Measurements from ENCODE around the gene MGRN1. TPM values are rescaled to one million over a fixed set of nuclear protein-coding genes. Genes with fewer than 3 reads are reported as not detected.

The MGRN1 gene
- total RNA-seq, 1 experiment from 2014 or later = 54.6 TPM

GRCh38 chr16:4637501-4638166 lies 13.0 kb downstream of the MGRN1 start:
- intact Hi-C loops (cut with micrococcal nuclease; ENCODE audit: unreplicated experiment) = no loop called here
- BruUV-seq (replicated peaks) = no TSS peak

DNA sequence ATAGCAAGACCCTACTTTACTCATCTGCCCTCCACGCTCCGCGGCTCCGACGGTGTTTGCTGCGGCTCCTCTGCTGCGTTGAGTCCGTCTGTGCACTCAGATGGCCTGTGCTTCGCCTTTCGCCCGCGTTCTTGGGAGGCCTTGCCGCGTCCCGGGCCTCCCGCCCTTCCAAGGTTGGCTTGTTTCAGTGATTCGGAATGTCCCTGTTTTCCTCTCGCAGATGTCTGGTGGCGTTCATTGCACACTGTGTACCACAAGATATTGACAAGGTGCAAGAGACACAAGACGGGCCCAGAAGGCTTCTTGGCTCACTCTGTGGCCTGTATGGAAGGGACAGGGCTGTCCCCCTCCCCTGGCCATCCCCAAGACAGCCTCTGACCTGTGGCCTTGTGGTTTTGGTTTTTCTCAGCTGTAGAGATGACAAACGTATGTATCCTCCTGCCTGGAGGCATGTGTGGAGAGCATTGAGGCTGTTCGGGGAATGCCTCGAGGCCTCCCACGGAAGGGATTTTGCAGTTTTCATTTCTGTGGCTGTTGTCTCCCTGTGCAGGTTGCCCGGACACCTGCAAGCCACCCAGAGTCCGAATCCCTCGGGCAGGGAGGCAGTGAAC lies 15.4 kb downstream of the MGRN1 start:
- Histone ChIP-seq H3K36me3 (ENCODE audit: insufficient read depth, low read length, poor library complexity, severe bottlenecking) (no peaks in the 10 kb centered on the region), H3K27ac (ENCODE audit: low read depth, low read length, poor library complexity, severe bottlenecking) (no peak overlapping the region), H3K9me3 (ENCODE audit: low read depth, low read length, poor library complexity, severe bottlenecking) (no peaks in the 10 kb centered on the region), H3K4me1 (ENCODE audit: insufficient read depth, low read length, poor library complexity, severe bottlenecking) (no peaks in the 10 kb centered on the region), H3K27me3 (replicated peaks; ENCODE audit: insufficient read depth, low read depth, low read length, poor library complexity) (no peaks in the 10 kb centered on the region), H3K4me3 (ENCODE audit: low read depth, low read length, poor library complexity, severe bottlenecking) (no peak overlapping the region)
- POLR2A ChIA-PET (ENCODE audit: low non-redundant PET) = no interaction called here
- TF ChIP-seq EZH2 (IDR thresholded peaks at IDR 0.05; ENCODE audit: borderline replicate concordance, low read depth, low read length, poor library complexity, severe bottlenecking) = no peak
- TF ChIP-seq, protein P1, sequence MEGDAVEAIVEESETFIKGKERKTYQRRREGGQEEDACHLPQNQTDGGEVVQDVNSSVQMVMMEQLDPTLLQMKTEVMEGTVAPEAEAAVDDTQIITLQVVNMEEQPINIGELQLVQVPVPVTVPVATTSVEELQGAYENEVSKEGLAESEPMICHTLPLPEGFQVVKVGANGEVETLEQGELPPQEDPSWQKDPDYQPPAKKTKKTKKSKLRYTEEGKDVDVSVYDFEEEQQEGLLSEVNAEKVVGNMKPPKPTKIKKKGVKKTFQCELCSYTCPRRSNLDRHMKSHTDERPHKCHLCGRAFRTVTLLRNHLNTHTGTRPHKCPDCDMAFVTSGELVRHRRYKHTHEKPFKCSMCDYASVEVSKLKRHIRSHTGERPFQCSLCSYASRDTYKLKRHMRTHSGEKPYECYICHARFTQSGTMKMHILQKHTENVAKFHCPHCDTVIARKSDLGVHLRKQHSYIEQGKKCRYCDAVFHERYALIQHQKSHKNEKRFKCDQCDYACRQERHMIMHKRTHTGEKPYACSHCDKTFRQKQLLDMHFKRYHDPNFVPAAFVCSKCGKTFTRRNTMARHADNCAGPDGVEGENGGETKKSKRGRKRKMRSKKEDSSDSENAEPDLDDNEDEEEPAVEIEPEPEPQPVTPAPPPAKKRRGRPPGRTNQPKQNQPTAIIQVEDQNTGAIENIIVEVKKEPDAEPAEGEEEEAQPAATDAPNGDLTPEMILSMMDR (conservative IDR thresholded peaks at IDR 0.05; ENCODE audit: low read depth, low read length) = no peak
- BruUV-seq (replicated peaks) = no TSS peak
- CTCF ChIA-PET = no interaction called here
- DNase-seq (ENCODE audit: low spot score) = no peak
- intact Hi-C loops (cut with micrococcal nuclease; ENCODE audit: unreplicated experiment) = no loop called here

More at GRCh38 chr16:4637501-4638166, 13.0 kb downstream of the MGRN1 start:
- ChIA-PET POLR2A (ENCODE audit: low non-redundant PET) (no interaction called here), CTCF (no interaction called here)
- no peak for DNase-seq (ENCODE audit: low spot score)
- H3K9me3 ChIP-seq (ENCODE audit: low read depth, low read length, poor library complexity, severe bottlenecking) = no peaks in the 10 kb centered on the region
- H3K36me3 ChIP-seq (ENCODE audit: insufficient read depth, low read length, poor library complexity, severe bottlenecking) = no peaks in the 10 kb centered on the region
- no peak overlapping the region for H3K4me3 ChIP-seq (ENCODE audit: low read depth, low read length, poor library complexity, severe bottlenecking)
- no peak overlapping the region for H3K27ac ChIP-seq (ENCODE audit: low read depth, low read length, poor library complexity, severe bottlenecking)
- H3K27me3 ChIP-seq (replicated peaks; ENCODE audit: insufficient read depth, low read depth, low read length, poor library complexity) = no peaks in the 10 kb centered on the region
- H3K4me1 ChIP-seq (ENCODE audit: insufficient read depth, low read length, poor library complexity, severe bottlenecking) = no peaks in the 10 kb centered on the region
- TF ChIP-seq, protein P1 (conservative IDR thresholded peaks at IDR 0.05; ENCODE audit: low read depth, low read length) = no peak
- TF ChIP-seq EZH2 (IDR thresholded peaks at IDR 0.05; ENCODE audit: borderline replicate concordance, low read depth, low read length, poor library complexity, severe bottlenecking) = no peak

- H3K4me3 ChIP-seq (ENCODE audit: low read depth, low read length, poor library complexity, severe bottlenecking) = no peak overlapping the region
- CTCF ChIA-PET = no interaction called here
- intact Hi-C loops (cut with micrococcal nuclease; ENCODE audit: unreplicated experiment) = no loop called here
Observed at GRCh38 chr16:4640572-4641305, 16.1 kb downstream of the MGRN1 start.

More at GRCh38 chr16:4640572-4641305, 16.1 kb downstream of the MGRN1 start:
- no peak overlapping the region for H3K27ac ChIP-seq (ENCODE audit: low read depth, low read length, poor library complexity, severe bottlenecking)
- POLR2A ChIA-PET (ENCODE audit: low non-redundant PET) = no interaction called here
- H3K27me3 ChIP-seq (replicated peaks; ENCODE audit: insufficient read depth, low read depth, low read length, poor library complexity) = no peaks in the 10 kb centered on the region
- no TSS peak for BruUV-seq (replicated peaks)
- H3K4me1 ChIP-seq (ENCODE audit: insufficient read depth, low read length, poor library complexity, severe bottlenecking) = no peaks in the 10 kb centered on the region
- no peak for DNase-seq (ENCODE audit: low spot score)
- no peaks in the 10 kb centered on the region for H3K36me3 ChIP-seq (ENCODE audit: insufficient read depth, low read length, poor library complexity, severe bottlenecking)
- TF ChIP-seq EZH2 (IDR thresholded peaks at IDR 0.05; ENCODE audit: borderline replicate concordance, low read depth, low read length, poor library complexity, severe bottlenecking) = no peak
- TF ChIP-seq, protein P1 (conservative IDR thresholded peaks at IDR 0.05; ENCODE audit: low read depth, low read length) = no peak
- H3K9me3 ChIP-seq (ENCODE audit: low read depth, low read length, poor library complexity, severe bottlenecking) = no peaks in the 10 kb centered on the region
